GM10266 (cell line): Measurements from ENCODE around the gene AP2A2.

Source experiments
- DNase-seq: peaks from one replicate; pipeline ENCODE4 v3.0.0; 2012; ENCODE audit errors: extremely low spot score
- TF ChIP-seq, protein P1 (sequence below): IDR thresholded peaks from 2 replicates; pipeline ENCODE4 v1.5.1; 2012; ENCODE audit warnings: mild to moderate bottlenecking, low read depth; ENCODE audit not compliant: control insufficient read depth, insufficient read depth; ENCODE audit errors: missing control alignments

The AP2A2 gene

DNA sequence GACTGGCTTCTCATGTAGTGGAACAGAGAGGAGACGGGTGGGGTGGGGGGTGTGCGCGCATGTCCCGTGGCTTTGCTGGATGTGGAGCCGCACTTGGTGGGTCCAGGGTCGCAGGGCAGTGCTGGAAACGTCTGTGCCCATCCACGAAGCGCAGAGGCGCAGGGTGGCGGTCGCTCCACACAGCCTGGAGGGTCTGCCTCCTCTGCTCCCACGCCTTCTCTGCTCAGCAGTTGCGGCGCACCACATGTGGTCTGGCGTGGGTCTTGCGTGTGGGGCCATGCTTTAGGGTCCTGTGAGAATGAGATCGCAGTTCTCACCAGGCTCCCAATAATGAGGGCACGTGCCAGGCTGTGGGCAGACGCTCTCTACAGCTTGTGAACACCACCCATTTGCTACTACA lies 60.2 kb downstream of the AP2A2 start:
- no peak for DNase-seq
- TF ChIP-seq, protein P1, sequence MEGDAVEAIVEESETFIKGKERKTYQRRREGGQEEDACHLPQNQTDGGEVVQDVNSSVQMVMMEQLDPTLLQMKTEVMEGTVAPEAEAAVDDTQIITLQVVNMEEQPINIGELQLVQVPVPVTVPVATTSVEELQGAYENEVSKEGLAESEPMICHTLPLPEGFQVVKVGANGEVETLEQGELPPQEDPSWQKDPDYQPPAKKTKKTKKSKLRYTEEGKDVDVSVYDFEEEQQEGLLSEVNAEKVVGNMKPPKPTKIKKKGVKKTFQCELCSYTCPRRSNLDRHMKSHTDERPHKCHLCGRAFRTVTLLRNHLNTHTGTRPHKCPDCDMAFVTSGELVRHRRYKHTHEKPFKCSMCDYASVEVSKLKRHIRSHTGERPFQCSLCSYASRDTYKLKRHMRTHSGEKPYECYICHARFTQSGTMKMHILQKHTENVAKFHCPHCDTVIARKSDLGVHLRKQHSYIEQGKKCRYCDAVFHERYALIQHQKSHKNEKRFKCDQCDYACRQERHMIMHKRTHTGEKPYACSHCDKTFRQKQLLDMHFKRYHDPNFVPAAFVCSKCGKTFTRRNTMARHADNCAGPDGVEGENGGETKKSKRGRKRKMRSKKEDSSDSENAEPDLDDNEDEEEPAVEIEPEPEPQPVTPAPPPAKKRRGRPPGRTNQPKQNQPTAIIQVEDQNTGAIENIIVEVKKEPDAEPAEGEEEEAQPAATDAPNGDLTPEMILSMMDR = no peak

DNA sequence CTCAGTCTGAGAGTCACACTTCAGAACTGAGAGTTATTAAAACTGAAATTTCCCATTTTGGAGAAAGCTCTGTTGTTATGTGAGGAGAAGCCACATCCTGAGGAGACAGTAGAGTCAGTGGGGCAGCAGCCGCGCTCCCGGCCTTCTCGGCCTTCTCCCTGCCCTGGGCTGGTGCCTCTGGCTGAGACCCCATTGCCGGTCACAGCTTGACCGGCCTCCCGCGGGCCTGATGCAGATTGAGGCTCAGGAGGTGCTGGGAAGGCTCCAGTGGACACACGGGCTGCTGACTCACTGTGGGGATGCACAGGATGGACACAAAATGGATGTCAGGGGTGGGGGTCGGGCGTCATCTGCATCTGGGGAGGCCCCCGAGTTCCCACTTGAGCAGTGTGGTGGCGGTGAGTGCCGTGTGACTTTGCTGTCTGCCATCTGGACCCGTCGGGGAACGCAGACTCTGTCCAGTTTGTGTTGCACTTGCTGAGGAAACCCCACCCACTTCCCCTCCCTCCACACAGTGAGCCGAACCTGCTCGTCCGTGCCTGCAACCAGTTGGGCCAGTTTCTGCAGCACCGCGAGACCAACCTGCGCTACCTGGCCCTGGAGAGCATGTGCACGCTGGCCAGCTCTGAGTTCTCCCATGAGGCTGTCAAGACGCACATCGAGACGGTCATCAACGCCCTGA lies 60.7 kb downstream of the AP2A2 start:
- TF ChIP-seq, protein P1 = no peak
- no peak for DNase-seq

DNA sequence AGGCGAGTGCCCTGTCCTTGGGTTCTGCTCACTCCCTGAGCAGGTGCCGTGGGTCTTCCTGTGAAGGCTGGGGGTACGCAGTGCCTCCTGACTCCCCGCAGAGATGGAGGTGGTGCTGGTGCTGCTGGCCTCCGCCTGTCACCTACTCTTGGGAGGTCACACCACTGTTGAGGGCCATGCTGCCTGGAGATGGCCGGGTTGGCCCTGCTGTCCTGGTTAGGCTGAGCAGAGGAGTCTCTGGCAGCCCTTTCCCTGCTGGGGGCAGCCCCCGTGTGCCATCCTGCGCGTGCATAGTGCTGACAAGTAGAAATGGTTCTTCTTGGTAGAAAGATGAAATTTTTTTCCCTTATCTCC lies 61.3 kb downstream of the AP2A2 start:
- TF ChIP-seq, protein P1 = no peak
- no peak for DNase-seq

DNA sequence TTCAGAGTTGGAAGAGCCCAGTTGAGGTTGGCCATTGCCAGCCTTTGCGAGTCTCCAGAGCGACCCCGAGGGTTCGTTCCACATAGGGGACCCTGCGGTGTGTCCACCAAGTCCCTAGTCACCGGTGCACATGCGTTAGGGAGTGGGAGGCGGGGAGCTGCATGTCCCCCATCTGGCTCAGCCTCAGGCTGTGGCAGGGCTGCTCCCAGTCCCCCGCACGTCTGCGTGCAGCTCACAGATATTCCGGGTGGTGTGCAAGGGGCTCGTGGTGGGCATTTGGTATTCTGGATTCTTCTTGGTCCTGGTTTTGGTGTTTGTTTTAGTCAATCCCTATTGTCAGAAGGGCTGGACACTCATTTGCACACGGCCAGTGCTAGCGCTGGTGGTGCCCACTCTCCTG lies 62.0 kb downstream of the AP2A2 start:
- TF ChIP-seq, protein P1 = no peak

DNA sequence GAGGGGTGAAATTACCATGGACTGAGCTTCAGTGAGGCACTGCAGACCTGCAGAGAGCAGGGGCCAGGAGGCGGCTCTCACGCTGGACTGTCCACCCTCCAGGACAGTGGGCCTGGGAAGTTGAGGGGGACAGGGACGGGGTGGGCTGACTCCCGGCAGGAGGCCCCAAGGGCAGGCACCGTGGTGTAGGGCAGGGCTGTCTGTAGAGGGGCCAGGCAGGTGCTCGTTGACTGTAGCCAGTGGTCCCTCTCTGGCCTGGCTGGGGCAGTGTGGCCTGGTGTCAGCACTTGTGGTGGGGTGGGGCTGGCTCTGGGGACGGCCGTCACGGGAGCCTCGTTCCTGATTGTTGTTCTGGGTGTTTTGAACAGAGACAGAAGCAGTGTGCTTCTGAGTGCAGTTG lies 64.4 kb downstream of the AP2A2 start:
- no peak for DNase-seq
- TF ChIP-seq, protein P1 = no peak

More for the DNA sequence above, 62.0 kb downstream of the AP2A2 start:
- DNase-seq = no peak

DNA sequence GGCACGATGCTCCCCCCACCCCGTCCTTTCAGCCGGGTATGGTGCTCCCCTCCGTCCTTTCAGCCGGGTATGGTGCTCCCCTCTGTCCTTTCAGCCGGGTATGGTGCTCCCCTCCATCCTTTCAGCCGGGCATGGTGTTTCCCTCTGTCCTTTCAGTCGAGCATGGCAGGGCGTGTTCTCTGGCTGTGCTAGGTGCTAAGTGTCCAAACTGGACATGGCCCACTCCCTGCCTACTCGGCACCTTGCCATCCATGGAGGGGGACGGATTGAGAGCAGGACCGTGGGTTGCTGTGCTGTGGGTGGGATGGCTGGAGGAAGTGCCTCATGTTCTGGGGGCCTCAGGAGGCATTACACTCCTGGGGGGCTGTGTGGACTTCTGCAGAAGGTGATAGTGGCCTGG lies 65.4 kb downstream of the AP2A2 start:
- no peak for DNase-seq
- TF ChIP-seq, protein P1 = no peak

DNA sequence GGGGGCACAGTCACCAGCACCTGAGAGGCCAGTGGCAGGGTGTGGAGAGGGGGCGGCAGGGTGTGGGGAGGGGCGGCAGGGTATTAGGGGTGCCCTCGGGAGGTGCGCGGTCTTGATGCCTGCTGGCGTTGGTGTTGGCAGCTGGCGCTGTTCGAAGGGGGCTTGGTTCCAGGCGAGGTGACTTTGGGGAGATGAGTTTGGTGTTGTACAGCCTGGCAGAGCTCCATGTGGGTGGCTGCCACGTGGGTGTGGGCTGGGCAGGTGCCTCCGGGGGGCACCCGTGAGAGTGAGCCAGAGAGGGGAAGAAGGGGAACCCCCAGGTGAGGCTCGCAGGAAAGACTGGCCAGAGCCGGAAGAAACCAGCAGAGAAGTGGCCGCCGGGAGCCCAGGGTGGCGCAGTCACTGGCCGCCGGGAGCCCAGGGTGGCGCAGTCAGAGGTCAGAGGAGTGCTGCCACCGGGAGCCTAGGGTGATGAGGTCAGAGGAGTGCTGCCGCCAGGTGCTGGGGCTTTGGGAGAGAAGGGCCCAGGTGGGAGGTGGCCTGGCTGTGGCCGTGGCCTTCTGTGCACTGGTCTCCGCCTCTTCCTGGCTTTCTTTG lies 66.1 kb downstream of the AP2A2 start:
- TF ChIP-seq, protein P1 = no peak
- no peak for DNase-seq
